HG03175 (cell line): ENCODE data around the gene ZNF879.

Experiments used
- ATAC-seq: cut with Tn5 transposase; IDR thresholded peaks from one replicate; pipeline ENCODE4 v1.9.1; 2021; ENCODE audit warnings: mild to moderate bottlenecking, moderate library complexity; ENCODE audit not compliant: unreplicated experiment

ZNF879 gene

DNA sequence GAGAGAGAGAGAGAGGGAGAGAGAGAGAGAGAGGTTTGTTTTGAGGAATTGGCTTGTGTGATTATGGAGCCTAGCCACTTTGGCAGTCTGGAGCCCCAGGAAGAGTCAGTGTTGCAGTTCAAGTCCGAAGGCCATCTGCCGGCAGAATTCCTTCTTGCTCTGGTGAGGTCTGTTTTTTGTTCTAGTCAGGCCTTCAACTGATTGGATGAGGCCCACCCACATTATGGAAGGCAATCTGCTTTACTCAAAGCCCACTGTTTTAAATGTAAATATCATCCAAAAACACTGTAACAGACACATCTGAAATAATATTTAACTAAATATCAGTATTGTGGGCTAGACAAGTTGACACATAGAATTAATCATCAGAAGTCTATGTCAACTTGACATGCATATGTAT lies 17.0 kb upstream of the ZNF879 start:
- ATAC-seq, result no peak

- ATAC-seq, result no peak
Measured at GRCh38 chr5:179008667-179009066, 14.9 kb upstream of the ZNF879 start.

DNA sequence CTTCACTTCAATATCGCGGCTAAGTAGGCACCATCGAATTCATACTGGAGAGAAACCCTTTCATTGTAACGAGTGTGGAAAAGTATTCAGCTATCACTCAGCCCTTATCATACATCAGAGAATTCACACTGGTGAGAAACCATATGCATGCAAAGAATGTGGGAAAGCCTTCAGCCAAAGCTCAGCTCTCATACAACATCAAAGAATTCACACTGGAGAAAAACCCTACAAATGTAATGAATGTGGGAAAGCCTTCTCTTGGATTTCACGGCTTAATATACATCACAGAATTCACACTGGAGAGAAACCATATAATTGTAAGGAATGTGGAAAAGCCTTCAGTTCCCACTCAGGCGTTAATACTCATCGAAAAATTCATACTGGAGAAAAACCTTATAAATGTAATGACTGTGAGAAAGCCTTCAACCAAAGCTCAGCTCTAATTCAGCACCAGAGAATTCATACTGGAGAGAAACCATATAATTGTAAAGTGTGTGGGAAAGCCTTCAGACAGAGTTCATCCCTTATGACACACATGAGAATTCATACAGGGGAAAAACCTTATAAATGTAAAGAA lies 9.5 kb downstream of the ZNF879 start:
- ATAC-seq, result no peak

- ATAC-seq, result no peak
Measured at GRCh38 chr5:179044765-179045164, 21.2 kb downstream of the ZNF879 start.

- ATAC-seq, result no peak
Measured at GRCh38 chr5:179051784-179052183, 28.2 kb downstream of the ZNF879 start.

DNA sequence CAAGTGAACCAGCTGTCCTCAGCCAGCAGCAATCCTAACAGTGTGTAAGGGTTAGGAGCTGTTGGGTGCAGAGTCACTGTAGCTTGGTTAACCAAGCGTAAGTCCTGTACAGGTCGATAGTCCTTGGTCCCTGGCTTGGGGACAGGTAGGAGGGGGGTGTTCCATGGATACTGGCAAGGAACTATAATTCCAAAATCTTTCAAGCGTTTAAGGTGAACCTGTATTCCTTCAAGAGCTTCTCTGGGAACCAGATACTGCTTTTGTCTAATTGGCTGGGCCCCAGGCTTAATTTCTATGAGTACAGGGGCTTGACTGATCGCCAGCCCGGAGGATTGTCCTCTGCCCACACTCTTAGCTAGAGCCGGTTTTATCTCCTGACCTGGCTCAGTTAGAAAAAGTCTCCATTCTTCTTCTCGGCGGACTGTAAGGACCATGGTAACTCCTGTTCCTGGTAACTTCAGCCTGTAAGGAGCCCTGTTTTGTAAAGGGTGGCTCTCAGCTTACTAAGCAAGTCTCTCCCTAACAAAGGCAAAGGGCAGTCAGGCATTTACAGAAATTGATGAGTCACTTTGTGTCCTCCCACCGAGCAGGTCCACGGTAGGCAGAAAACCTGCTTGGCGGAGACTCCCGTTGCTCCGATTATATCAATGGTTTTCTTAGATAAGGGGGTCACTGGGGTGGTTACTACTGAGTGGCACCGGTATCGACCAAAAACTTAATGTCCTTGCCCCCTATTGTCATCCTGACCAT lies 30.6 kb downstream of the ZNF879 start:
- no peak for ATAC-seq

DNA sequence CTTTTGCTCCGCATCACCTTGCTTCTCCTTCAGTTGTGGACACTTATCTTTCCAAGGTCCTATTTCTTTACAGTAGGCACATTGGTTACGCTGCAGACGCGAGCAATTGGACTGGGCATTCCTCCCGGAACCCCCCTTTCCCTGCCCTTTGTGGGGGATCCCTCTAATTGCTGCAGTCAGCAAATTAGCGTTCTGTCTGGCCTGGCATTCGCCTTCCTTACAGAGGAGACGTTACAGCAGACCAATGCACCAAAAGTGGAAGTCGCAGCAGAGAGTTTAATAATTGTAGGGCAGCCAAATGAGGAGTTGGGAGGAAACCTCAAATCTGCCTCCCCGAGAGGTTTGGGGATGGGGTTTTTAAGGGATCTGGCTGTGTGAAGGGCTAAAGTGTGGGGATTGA lies 31.3 kb downstream of the ZNF879 start:
- ATAC-seq, result no peak

DNA sequence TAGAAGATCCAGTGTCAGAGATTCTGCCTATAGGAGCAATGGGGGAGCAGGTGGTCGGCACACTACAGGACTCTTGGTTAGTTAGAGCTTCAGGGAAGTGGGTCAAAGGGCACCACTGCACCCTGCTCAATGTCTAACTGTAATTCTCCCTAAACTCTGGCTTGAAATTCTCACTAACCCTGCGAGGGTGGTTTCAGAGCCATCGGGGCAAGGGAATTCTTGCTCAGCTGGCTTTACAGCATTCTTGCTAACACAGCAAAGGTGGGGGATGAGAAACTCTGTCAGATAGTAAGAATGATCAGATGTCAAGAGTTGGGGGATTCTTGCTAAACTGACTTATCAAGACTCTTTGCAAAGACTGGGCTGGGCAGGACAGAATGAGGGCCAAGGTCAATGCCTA lies 31.8 kb downstream of the ZNF879 start:
- no peak for ATAC-seq

DNA sequence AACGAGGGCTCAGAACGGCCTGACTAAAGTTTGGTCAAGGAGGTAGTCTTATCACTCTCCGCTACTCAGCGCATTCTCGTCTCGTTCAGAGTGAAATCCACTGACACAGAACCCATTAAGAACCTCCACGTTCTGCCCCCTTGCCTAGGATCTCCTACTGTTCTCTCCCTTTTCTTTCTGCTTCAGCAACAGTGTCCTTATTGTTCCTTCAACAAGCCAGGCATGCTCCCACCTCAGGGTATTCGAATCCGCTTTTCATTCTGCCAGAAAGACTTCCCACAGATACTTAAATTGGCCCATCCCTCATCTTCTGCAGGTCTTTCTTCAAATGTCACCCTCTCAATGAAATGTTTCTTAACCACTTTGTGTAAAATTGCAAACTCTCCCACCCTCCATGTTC lies 32.2 kb downstream of the ZNF879 start:
- no peak for ATAC-seq

GRCh38 chr5:179060116-179061008 lies 36.8 kb downstream of the ZNF879 start, which contains the start of gene ZNF354C:
Gene ZNF354C, plus strand, starts transcription at chr5:179060373. Its CDS starts 1,696 bp downstream, at chr5:179062069.
- ATAC-seq, result peak; percentile 85

GRCh38 chr5:179061025-179061424 lies 37.4 kb downstream of the ZNF879 start:
- no peak for ATAC-seq

DNA sequence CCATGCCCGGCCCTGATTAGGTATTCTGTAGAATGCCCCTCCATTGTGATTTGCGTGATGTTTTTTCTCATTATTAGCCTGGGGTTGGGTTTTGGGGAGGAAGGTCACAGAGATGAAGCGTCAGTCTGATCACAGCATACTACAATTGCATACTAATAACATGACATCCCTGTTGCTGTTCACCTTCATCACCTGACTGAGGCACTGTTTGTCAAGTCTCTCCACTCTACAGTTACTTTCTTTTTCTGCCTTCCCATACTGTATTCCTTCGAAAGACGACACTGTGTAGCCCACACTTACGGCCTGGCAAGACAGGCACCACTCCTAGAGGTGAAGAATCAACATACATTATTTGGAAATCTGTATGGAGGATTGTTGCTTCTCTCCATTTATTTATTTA lies 42.1 kb downstream of the ZNF879 start:
- ATAC-seq, result no peak

DNA sequence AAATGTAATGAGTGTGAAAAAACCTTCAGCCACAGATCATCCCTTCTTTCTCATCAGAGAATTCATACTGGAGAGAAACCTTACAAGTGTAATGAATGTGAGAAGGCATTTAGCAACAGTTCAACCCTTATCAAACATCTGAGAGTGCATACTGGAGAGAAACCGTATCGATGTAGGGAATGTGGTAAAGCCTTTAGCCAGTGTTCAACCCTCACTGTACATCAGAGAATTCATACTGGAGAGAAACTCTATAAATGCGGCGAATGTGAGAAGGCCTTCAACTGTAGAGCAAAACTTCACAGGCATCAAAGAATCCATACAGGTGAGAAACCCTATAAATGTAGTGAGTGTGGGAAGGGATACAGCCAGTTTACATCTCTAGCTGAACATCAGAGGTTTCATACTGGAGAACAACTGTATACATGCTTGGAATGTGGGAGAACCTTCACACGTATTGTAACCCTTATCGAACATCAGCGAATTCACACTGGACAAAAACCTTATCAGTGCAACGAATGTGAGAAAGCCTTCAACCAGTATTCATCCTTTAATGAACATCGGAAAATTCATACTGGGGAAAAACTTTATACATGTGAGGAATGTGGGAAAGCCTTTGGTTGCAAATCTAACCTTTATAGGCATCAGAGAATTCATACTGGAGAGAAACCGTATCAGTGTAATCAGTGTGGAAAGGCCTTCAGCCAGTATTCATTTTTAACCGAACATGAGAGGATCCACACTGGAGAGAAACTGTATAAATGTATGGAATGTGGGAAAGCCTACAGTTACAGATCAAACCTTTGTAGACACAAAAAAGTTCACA lies 55.8 kb downstream of the ZNF879 start:
- no peak for ATAC-seq

GRCh38 chr5:179080724-179081123 lies 57.1 kb downstream of the ZNF879 start:
- no peak for ATAC-seq
